HCT116 (cell line): Measurements from ENCODE around the gene CC2D1A. TPM values are rescaled to one million over a fixed set of nuclear protein-coding genes. Genes with fewer than 3 reads are reported as not detected.
A peak's percentile ranks its signal among the peaks of the same experiment; 100 is the strongest.

ENCODE experiments used
- ATAC-seq: fragments of 200-7000 bp; cut with Tn5 transposase; 2 replicates; pipeline ENCODE4 v1.9.1; 2020; ENCODE audit warnings: mild to moderate bottlenecking, moderate library complexity
- BruUV-seq: library from RNA; stranded (reverse); fragments of 400-500 nt; replicated peaks from 2 replicates; lab custom pipeline; 2021; lab: Mats Ljungman, UMichigan
- CTCF ChIA-PET: fragments of 300-600 bp; sonication (Branson Sonifier 250); formaldehyde crosslinking; loops from one replicate; lab custom pipeline; 2021; ENCODE audit warnings: antibody characterized with exemption; lab: Charles Lee
- POLR2A ChIA-PET: fragments of 300-600, 350-600 bp; sonication (Branson Sonifier 250); formaldehyde crosslinking; loops from one replicate; lab custom pipeline; 2021; ENCODE audit warnings: antibody characterized with exemption; lab: Charles Lee
- RAD21 ChIA-PET, 2 experiments: fragments of 300-600 bp; sonication (Branson Sonifier 250); formaldehyde crosslinking; loops; one replicate each; lab custom pipeline; 2023; ENCODE audit warnings: low total read pairs in 2 of 2; ENCODE audit not compliant: uncharacterized antibody in 2 of 2, unreplicated experiment in 2 of 2, low non-redundant PET in 1 of 2; lab: Charles Lee
- DNase-seq: peaks from one replicate; pipeline ENCODE4 v3.0.0-alpha.2; 2010; ENCODE audit warnings: low read depth, low spot score
- H2AFZ ChIP-seq: fragments of 200-600 bp; shearing (Covaris generic), sonication (generic); 2 replicates; pipeline ENCODE4 v1.6.1; 2017; ENCODE audit warnings: low read depth, mixed run types, mixed read lengths, antibody characterized with exemption, low read length; ENCODE audit not compliant: poor library complexity, severe bottlenecking
- H3K27ac ChIP-seq: 2 replicates; pipeline ENCODE4 v1.5.1; 2012; ENCODE audit warnings: low read depth, low read length
- H3K27me3 ChIP-seq: fragments of 200-600 bp; sonication (generic); 2 replicates; pipeline ENCODE4 v1.6.1; 2016; ENCODE audit warnings: mixed run types, low read length, mixed read lengths; ENCODE audit not compliant: insufficient read depth
- H3K36me3 ChIP-seq, 2 experiments: fragments of 200-500 bp in 1 of 2; fragments of 200-600 bp in 1 of 2; sonication (Bioruptor generic) in 1 of 2; sonication (generic) in 1 of 2; 2 replicates each; pipeline versions ENCODE4 v1.5.1 to v1.6.1; 2014 to 2016; ENCODE audit warnings: low read length in 2 of 2, inconsistent platforms in 1 of 2, mixed read lengths in 1 of 2, mixed run types in 1 of 2; ENCODE audit not compliant: insufficient read depth in 2 of 2, control insufficient read depth in 1 of 2
- H3K4me1 ChIP-seq, 2 experiments: fragments of 200-600 bp in 1 of 2; sonication (generic) in 1 of 2; 2 replicates each; pipeline versions ENCODE4 v1.5.1 to v1.6.1; 2012 to 2017; ENCODE audit warnings: low read length in 2 of 2, inconsistent platforms in 1 of 2, mild to moderate bottlenecking in 1 of 2, mixed read lengths in 1 of 2, mixed run types in 1 of 2, moderate library complexity in 1 of 2; ENCODE audit not compliant: insufficient read depth in 2 of 2, control insufficient read depth in 1 of 2
- H3K4me2 ChIP-seq: fragments of 200-600 bp; sonication (generic); 2 replicates; pipeline ENCODE4 v1.6.1; 2017; ENCODE audit warnings: mixed run types, low read length, mixed read lengths
- H3K4me3 ChIP-seq, 2 experiments: fragments of 200-600 bp in 1 of 2; sonication (generic) in 1 of 2; replicated peaks in 1 of 2; 2 replicates each; pipeline ENCODE4 v1.5.1; 2011 to 2016; ENCODE audit warnings: low read length in 2 of 2, control low read depth in 1 of 2, low read depth in 1 of 2, mild to moderate bottlenecking in 1 of 2, mixed read lengths in 1 of 2, mixed run types in 1 of 2
- H3K79me2 ChIP-seq: fragments of 200-600 bp; sonication (generic); 2 replicates; pipeline ENCODE4 v1.6.1; 2017; ENCODE audit warnings: mild to moderate bottlenecking, mixed run types, low read length, moderate library complexity, mixed read lengths; ENCODE audit not compliant: insufficient read depth
- H3K9ac ChIP-seq: fragments of 200-600 bp; sonication (generic); 2 replicates; pipeline ENCODE4 v1.6.1; 2016; ENCODE audit warnings: low read length, mixed read lengths
- H3K9me2 ChIP-seq: fragments of 200-600 bp; sonication (generic), shearing (Covaris generic); 2 replicates; pipeline ENCODE4 v1.6.1; 2017; ENCODE audit warnings: mixed run types, mild to moderate bottlenecking, moderate library complexity; ENCODE audit not compliant: insufficient read depth
- H3K9me3 ChIP-seq, 2 experiments: fragments of 200-500 bp in 1 of 2; fragments of 200-600 bp in 1 of 2; sonication (Bioruptor generic) in 1 of 2; sonication (generic) in 1 of 2; 2 replicates each; pipeline ENCODE4 v1.6.1; 2014 to 2017; ENCODE audit warnings: low read length in 2 of 2, mixed read lengths in 2 of 2, inconsistent platforms in 1 of 2, low read depth in 1 of 2, mild to moderate bottlenecking in 1 of 2, mixed run types in 1 of 2, moderate library complexity in 1 of 2; ENCODE audit not compliant: control insufficient read depth in 1 of 2, insufficient read depth in 1 of 2
- H4K20me1 ChIP-seq: fragments of 200-600 bp; sonication (generic), shearing (Covaris generic); 2 replicates; pipeline ENCODE4 v1.6.1; 2017; ENCODE audit warnings: mixed run types, mild to moderate bottlenecking, moderate library complexity; ENCODE audit not compliant: insufficient read depth
- CTCF ChIP-seq, 3 experiments: fragments of 200-600 bp in 1 of 3; sonication (generic) in 1 of 3; IDR thresholded peaks in 2 of 3; conservative IDR thresholded peaks in 1 of 3; 2 replicates each; pipeline ENCODE4 v1.5.1; 2012 to 2017; ENCODE audit warnings: low read depth in 2 of 3, low read length in 2 of 3, antibody characterized with exemption in 1 of 3, borderline replicate concordance in 1 of 3, control low read depth in 1 of 3, mild to moderate bottlenecking in 1 of 3, mixed read lengths in 1 of 3, mixed run types in 1 of 3, moderate library complexity in 1 of 3; ENCODE audit not compliant: insufficient read depth in 1 of 3
- JUND ChIP-seq: IDR thresholded peaks from 2 replicates; pipeline ENCODE4 v1.6.1; 2012
- REST ChIP-seq: IDR thresholded peaks from 2 replicates; pipeline ENCODE4 v1.6.1; 2012; ENCODE audit warnings: low read depth
- ZBTB33 ChIP-seq: IDR thresholded peaks from 2 replicates; pipeline ENCODE4 v1.6.1; 2011; ENCODE audit warnings: mild to moderate bottlenecking, low read length, moderate library complexity; ENCODE audit not compliant: insufficient replicate concordance; ENCODE audit errors: extremely low read depth
- intact Hi-C: fragments of 100-400 bp; cut with micrococcal nuclease; formaldehyde crosslinking; loops from 2 replicates; pipeline ENCODE4 v1.10.0; 2022
- total RNA-seq: library from RNA; stranded (reverse); gene quantifications from one replicate; pipeline ENCODE4 v1.2.1, GENCODE V29; 2021; ENCODE audit not compliant: unreplicated experiment

CC2D1A gene
- total RNA-seq, 1 experiment from 2014 or later: 51.5 TPM

GRCh38 chr19:13959962-13960862, 54.2 kb downstream of the CC2D1A start:
- H2AFZ ChIP-seq: no peak overlapping the region
- H3K9ac ChIP-seq: no peak overlapping the region
- ChIA-PET POLR2A (no interaction called here), RAD21 (no interaction called here), CTCF (no interaction called here)
- intact Hi-C loops: no loop called here
- no peaks in the 10 kb centered on the region for H4K20me1 ChIP-seq
- no peaks in the 10 kb centered on the region for H3K9me3 ChIP-seq
- H3K36me3 ChIP-seq: peaks cover 8 to 28% of the 10 kb centered on the region in 2 experiments; a peak in 3 of 4 replicates
- no peak overlapping the region for H3K4me2 ChIP-seq
- H3K9me2 ChIP-seq: no peaks in the 10 kb centered on the region
- TF ChIP-seq REST: no peak
- no peak for TF ChIP-seq ZBTB33
- peak in 2 of 3 experiments; percentile 37 to 44; a peak in 4 of 6 replicates for TF ChIP-seq CTCF (IDR thresholded peaks at IDR 0.05 in 2 of 3, conservative IDR thresholded peaks at IDR 0.05 in 1 of 3; ENCODE audit: borderline replicate concordance in 1 of 3, insufficient read depth in 1 of 3, low read depth in 2 of 3, low read length in 2 of 3)
- no peak for TF ChIP-seq JUND
- no peaks in the 10 kb centered on the region for H3K4me1 ChIP-seq
- no peaks in the 10 kb centered on the region for H3K79me2 ChIP-seq
- H3K27me3 ChIP-seq: no peaks in the 10 kb centered on the region
- H3K4me3 ChIP-seq: no peak overlapping the region
- ATAC-seq (peak; percentile 69), DNase-seq (no peak)
- BruUV-seq: no TSS peak
- H3K27ac ChIP-seq: no peak overlapping the region; the same call in 1 of the 2 replicates
